GM18861 (cell line): Measurements from ENCODE around the gene ARHGAP28.

Experiments
- ATAC-seq: cut with Tn5 transposase; IDR thresholded peaks from one replicate; pipeline ENCODE4 v1.9.1; 2021; ENCODE audit not compliant: unreplicated experiment

The ARHGAP28 gene

GRCh38 chr18:6955304-6955703 is 225.8 kb downstream of the ARHGAP28 start:
- no peak for ATAC-seq

- no peak for ATAC-seq
Measured at GRCh38 chr18:6956495-6956894, 227.0 kb downstream of the ARHGAP28 start.

GRCh38 chr18:6956999-6957398 is 227.5 kb downstream of the ARHGAP28 start:
- no peak for ATAC-seq

- ATAC-seq = no peak
Measured at GRCh38 chr18:6959110-6959509, 229.6 kb downstream of the ARHGAP28 start.

- ATAC-seq = no peak
Measured at GRCh38 chr18:6960124-6960523, 230.6 kb downstream of the ARHGAP28 start.

GRCh38 chr18:6960656-6961055 is 231.1 kb downstream of the ARHGAP28 start:
- no peak for ATAC-seq

GRCh38 chr18:6961331-6961730 is 231.8 kb downstream of the ARHGAP28 start:
- ATAC-seq = no peak

- no peak for ATAC-seq
Measured at GRCh38 chr18:6962571-6963451, 233.3 kb downstream of the ARHGAP28 start.

- no peak for ATAC-seq
Measured at GRCh38 chr18:6963452-6964097, 234.1 kb downstream of the ARHGAP28 start.
